IMR-90 (cell line): ENCODE results near the gene IGFBP1. TPM values are rescaled to one million over a fixed set of nuclear protein-coding genes. Genes with fewer than 3 reads are reported as not detected.

ENCODE experiments used
- ATAC-seq: fragments of 200-7000 bp; cut with Tn5 transposase; 2 replicates; pipeline ENCODE4 v1.9.1; 2020; ENCODE audit warnings: low read depth, mild to moderate bottlenecking, moderate library complexity
- BruUV-seq: library from RNA; stranded (reverse); fragments of 400-500 nt; replicated peaks from 2 replicates; lab custom pipeline; 2021; lab: Mats Ljungman, UMichigan
- CTCF ChIA-PET: fragments of 300-600 bp; formaldehyde crosslinking; extraction: SDS; loops from one replicate; lab custom pipeline; 2021; ENCODE audit warnings: antibody characterized with exemption; lab: Yijun Ruan, JAX
- POLR2A ChIA-PET: fragments of 300-600 bp; sonication (Branson Sonifier 250); formaldehyde crosslinking; loops from one replicate; lab custom pipeline; 2022; ENCODE audit warnings: antibody characterized with exemption; ENCODE audit not compliant: unreplicated experiment; lab: Charles Lee
- DNase-seq: peaks from one replicate; pipeline ENCODE4 v3.0.0; 2013
- H2AFZ ChIP-seq: replicated peaks from 2 replicates; pipeline ENCODE3; 2013; ENCODE audit warnings: low read length, mild to moderate bottlenecking; ENCODE audit not compliant: poor library complexity
- H2AK5ac ChIP-seq: 2 replicates; pipeline ENCODE4 v1.6.1; 2013; ENCODE audit warnings: low read depth, low read length, inconsistent platforms
- H2AK9ac ChIP-seq: replicated peaks from 2 replicates; pipeline ENCODE3; 2013; ENCODE audit warnings: mild to moderate bottlenecking, low read depth, low read length, moderate library complexity; ENCODE audit not compliant: poor library complexity
- H2BK120ac ChIP-seq: 2 replicates; pipeline ENCODE4 v1.6.1; 2013; ENCODE audit warnings: low read depth, low read length, inconsistent platforms
- H2BK15ac ChIP-seq: 3 replicates; pipeline ENCODE4 v1.6.1; 2013; ENCODE audit warnings: low read depth, low read length, inconsistent platforms
- H2BK20ac ChIP-seq: 2 replicates; pipeline ENCODE4 v1.6.1; 2013; ENCODE audit warnings: low read depth, mild to moderate bottlenecking, inconsistent platforms, low read length, moderate library complexity
- H2BK5ac ChIP-seq: 2 replicates; pipeline ENCODE4 v1.6.1; 2013; ENCODE audit warnings: mild to moderate bottlenecking, low read depth, low read length, inconsistent platforms; ENCODE audit not compliant: poor library complexity, severe bottlenecking
- H3K14ac ChIP-seq: replicated peaks from 2 replicates; pipeline ENCODE4 v1.6.1; 2013; ENCODE audit warnings: low read depth, low read length, inconsistent platforms
- H3K18ac ChIP-seq: 2 replicates; pipeline ENCODE4 v1.6.1; 2013; ENCODE audit warnings: low read depth, low read length, control low read depth
- H3K23ac ChIP-seq: 2 replicates; pipeline ENCODE4 v1.6.1; 2013; ENCODE audit warnings: low read depth, low read length, inconsistent platforms
- H3K27ac ChIP-seq: 2 replicates; pipeline ENCODE4 v1.5.1; 2013; ENCODE audit warnings: mild to moderate bottlenecking, control low read depth, low read length; ENCODE audit not compliant: insufficient read depth
- H3K27me3 ChIP-seq: 2 replicates; pipeline ENCODE4 v1.6.1; 2013; ENCODE audit warnings: low read length; ENCODE audit not compliant: control insufficient read depth, insufficient read depth
- H3K36me3 ChIP-seq: 2 replicates; pipeline ENCODE4 v1.6.1; 2013; ENCODE audit warnings: low read length, mixed read lengths; ENCODE audit not compliant: control insufficient read depth, insufficient read depth
- H3K4ac ChIP-seq: 2 replicates; pipeline ENCODE4 v1.6.1; 2013; ENCODE audit warnings: low read depth, low read length, inconsistent platforms
- H3K4me1 ChIP-seq: 2 replicates; pipeline ENCODE4 v1.6.1; 2013; ENCODE audit warnings: low read length, mixed read lengths; ENCODE audit not compliant: control insufficient read depth, insufficient read depth
- H3K4me2 ChIP-seq: 2 replicates; pipeline ENCODE4 v1.6.1; 2013; ENCODE audit warnings: low read depth, mild to moderate bottlenecking, control low read depth, low read length, moderate library complexity
- H3K4me3 ChIP-seq: 2 replicates; pipeline ENCODE4 v1.5.1; 2013; ENCODE audit warnings: low read depth, mild to moderate bottlenecking, control low read depth, low read length, moderate library complexity; ENCODE audit not compliant: insufficient read depth
- H3K56ac ChIP-seq: 2 replicates; pipeline ENCODE4 v1.6.1; 2013; ENCODE audit warnings: low read length, inconsistent platforms; ENCODE audit not compliant: insufficient read depth; ENCODE audit errors: extremely low read depth
- H3K79me1 ChIP-seq, 2 experiments: 2 replicates each; pipeline ENCODE4 v1.6.1; 2013; ENCODE audit warnings: low read length in 2 of 2, inconsistent platforms in 1 of 2, low read depth in 1 of 2
- H3K9ac ChIP-seq: 2 replicates; pipeline ENCODE4 v1.6.1; 2013; ENCODE audit warnings: low read depth, low read length, control low read depth
- H3K9me1 ChIP-seq: 2 replicates; pipeline ENCODE4 v1.6.1; 2013; ENCODE audit warnings: low read length, inconsistent platforms; ENCODE audit not compliant: insufficient read depth
- H3K9me3 ChIP-seq: 2 replicates; pipeline ENCODE4 v1.6.1; 2013; ENCODE audit warnings: low read length; ENCODE audit not compliant: control insufficient read depth, insufficient read depth
- H4K20me1 ChIP-seq: 2 replicates; pipeline ENCODE4 v1.6.1; 2013; ENCODE audit warnings: low read length, inconsistent platforms; ENCODE audit not compliant: insufficient read depth
- H4K5ac ChIP-seq: 2 replicates; pipeline ENCODE4 v1.6.1; 2013; ENCODE audit warnings: mild to moderate bottlenecking, low read depth, low read length, control low read depth
- H4K8ac ChIP-seq, 2 experiments: 2 replicates each; pipeline ENCODE4 v1.6.1; 2013; ENCODE audit warnings: low read depth in 2 of 2, low read length in 2 of 2, control low read depth in 1 of 2, inconsistent platforms in 1 of 2
- H4K91ac ChIP-seq: 2 replicates; pipeline ENCODE4 v1.6.1; 2013; ENCODE audit warnings: low read depth, low read length, inconsistent platforms; ENCODE audit not compliant: insufficient read depth
- BHLHE40 ChIP-seq: fragments of 150-350 bp; IDR thresholded peaks from 2 replicates; pipeline ENCODE4 v1.6.1; 2016; ENCODE audit warnings: mild to moderate bottlenecking, low read depth, low read length
- CHD1 ChIP-seq: IDR thresholded peaks from 2 replicates; pipeline ENCODE4 v1.6.1; 2012; ENCODE audit warnings: low read depth, low read length, improper control_type of control experiment
- MAFK ChIP-seq: IDR thresholded peaks from 2 replicates; pipeline ENCODE4 v1.6.1; 2012; ENCODE audit warnings: low read depth, low read length, improper control_type of control experiment
- MAZ ChIP-seq: IDR thresholded peaks from 2 replicates; pipeline ENCODE4 v1.6.1; 2012; ENCODE audit warnings: low read depth, mild to moderate bottlenecking, low read length, improper control_type of control experiment, moderate library complexity, borderline replicate concordance
- MXI1 ChIP-seq: IDR thresholded peaks from 2 replicates; pipeline ENCODE4 v1.6.1; 2012; ENCODE audit warnings: low read depth, mild to moderate bottlenecking, low read length, moderate library complexity, borderline replicate concordance
- NFE2L2 ChIP-seq: fragments of 150-350 bp; IDR thresholded peaks from 2 replicates; pipeline ENCODE4 v1.6.1; 2016; ENCODE audit warnings: low read depth, mild to moderate bottlenecking, low read length
- RAD21 ChIP-seq: IDR thresholded peaks from 2 replicates; pipeline ENCODE4 v1.6.1; 2012; ENCODE audit warnings: low read length, improper control_type of control experiment
- RFX5 ChIP-seq: IDR thresholded peaks from 2 replicates; pipeline ENCODE4 v1.8.0; 2012; ENCODE audit warnings: low read depth, mild to moderate bottlenecking, low read length, moderate library complexity
- SMC3 ChIP-seq: fragments of 150-350 bp; IDR thresholded peaks from 2 replicates; pipeline ENCODE4 v1.6.1; 2016; ENCODE audit warnings: low read depth, mild to moderate bottlenecking, antibody characterized with exemption, low read length, moderate library complexity
- WGBS, 2 experiments: methylation state at CpG; one replicate each; pipeline versions ENCODE4 v1.1.5 to v1.1.7; 2013; ENCODE audit warnings: missing lambda C conversion rate in 2 of 2; ENCODE audit not compliant: insufficient read length in 1 of 2; ENCODE audit errors: extremely low coverage in 2 of 2; 5-methylcytosine and 5-hydroxymethylcytosine counted together
- dilution Hi-C: fragments of 300-500 bp; cut with HindIII; formaldehyde crosslinking; loops from one replicate; pipeline ENCODE4 v1.14.3; 2018; ENCODE audit warnings: low sequenced_read_pairs; ENCODE audit not compliant: unreplicated experiment
- in situ Hi-C: fragments of 300-500 bp; cut with MboI; formaldehyde crosslinking; loops from 3 replicates; pipeline ENCODE4 v1.14.3; 2019; ENCODE audit warnings: low sequenced_read_pairs, inconsistent platforms, mixed read lengths
- intact Hi-C: fragments of 100-400 bp; cut with micrococcal nuclease; formaldehyde crosslinking; loops from 2 replicates; pipeline ENCODE4 v1.10.0; 2022
- polyA plus RNA-seq, 3 experiments: library from polyadenylated mRNA; depleted of rRNA; stranded (reverse); fragments of >200 nt; gene quantifications; 2 replicates each; pipeline ENCODE4 v1.2.3, GENCODE V29; 2012; ENCODE audit warnings: low replicate concordance in 1 of 3
- total RNA-seq: library from RNA; depleted of rRNA; stranded (reverse); fragments of >200 nt; gene quantifications from 2 replicates; pipeline ENCODE4 v1.2.3, GENCODE V29; 2012
- TF ChIP-seq, protein P1 (sequence below): conservative IDR thresholded peaks from 2 replicates; pipeline ENCODE4 v1.5.1; 2012; ENCODE audit warnings: mild to moderate bottlenecking, low read depth, low read length, improper control_type of control experiment
- TF ChIP-seq, protein P2 (sequence below): fragments of 150-350 bp; IDR thresholded peaks from 2 replicates; pipeline ENCODE4 v1.6.1; 2016; ENCODE audit warnings: low read depth, mild to moderate bottlenecking, low read length, moderate library complexity, borderline replicate concordance

IGFBP1 gene
- total and polyA plus RNA-seq, 2 of the 4 experiments (the other 2 are of a cell fraction): not detected

DNA sequence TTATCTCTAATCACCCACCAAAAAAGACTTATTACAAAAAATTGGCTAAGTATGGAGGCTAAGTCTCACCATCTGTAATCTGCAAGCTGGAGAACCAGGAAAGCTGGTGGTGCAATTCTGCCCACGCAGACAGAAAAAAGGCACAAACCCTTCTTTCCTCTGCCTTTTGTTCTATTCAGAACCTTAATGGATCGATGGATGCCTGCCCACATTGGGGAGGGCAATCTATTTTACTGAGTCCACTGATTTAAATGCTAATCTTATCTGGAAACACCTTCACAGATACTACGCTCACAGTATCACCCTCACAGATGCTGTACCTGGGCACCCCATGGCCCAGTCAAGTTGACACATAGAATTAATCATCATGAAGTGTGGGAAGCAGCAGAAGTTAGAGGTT is 22.6 kb downstream of the IGFBP1 start:
- H3K27ac ChIP-seq: no peak overlapping the region
- intact Hi-C loops (no loop called here), in situ Hi-C loops (loop anchor here (25.0 kb wide), 1 partner anchor 1026 kb away; no protein-coding TSS in a partner anchor)

More for the DNA sequence above, 22.6 kb downstream of the IGFBP1 start:
- no peak for TF ChIP-seq SMC3
- TF ChIP-seq MXI1: no peak
- no peak for TF ChIP-seq CHD1
- TF ChIP-seq BHLHE40: no peak
- TF ChIP-seq MAZ: no peak
- TF ChIP-seq, protein P1, sequence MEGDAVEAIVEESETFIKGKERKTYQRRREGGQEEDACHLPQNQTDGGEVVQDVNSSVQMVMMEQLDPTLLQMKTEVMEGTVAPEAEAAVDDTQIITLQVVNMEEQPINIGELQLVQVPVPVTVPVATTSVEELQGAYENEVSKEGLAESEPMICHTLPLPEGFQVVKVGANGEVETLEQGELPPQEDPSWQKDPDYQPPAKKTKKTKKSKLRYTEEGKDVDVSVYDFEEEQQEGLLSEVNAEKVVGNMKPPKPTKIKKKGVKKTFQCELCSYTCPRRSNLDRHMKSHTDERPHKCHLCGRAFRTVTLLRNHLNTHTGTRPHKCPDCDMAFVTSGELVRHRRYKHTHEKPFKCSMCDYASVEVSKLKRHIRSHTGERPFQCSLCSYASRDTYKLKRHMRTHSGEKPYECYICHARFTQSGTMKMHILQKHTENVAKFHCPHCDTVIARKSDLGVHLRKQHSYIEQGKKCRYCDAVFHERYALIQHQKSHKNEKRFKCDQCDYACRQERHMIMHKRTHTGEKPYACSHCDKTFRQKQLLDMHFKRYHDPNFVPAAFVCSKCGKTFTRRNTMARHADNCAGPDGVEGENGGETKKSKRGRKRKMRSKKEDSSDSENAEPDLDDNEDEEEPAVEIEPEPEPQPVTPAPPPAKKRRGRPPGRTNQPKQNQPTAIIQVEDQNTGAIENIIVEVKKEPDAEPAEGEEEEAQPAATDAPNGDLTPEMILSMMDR: no peak
- TF ChIP-seq, protein P2, sequence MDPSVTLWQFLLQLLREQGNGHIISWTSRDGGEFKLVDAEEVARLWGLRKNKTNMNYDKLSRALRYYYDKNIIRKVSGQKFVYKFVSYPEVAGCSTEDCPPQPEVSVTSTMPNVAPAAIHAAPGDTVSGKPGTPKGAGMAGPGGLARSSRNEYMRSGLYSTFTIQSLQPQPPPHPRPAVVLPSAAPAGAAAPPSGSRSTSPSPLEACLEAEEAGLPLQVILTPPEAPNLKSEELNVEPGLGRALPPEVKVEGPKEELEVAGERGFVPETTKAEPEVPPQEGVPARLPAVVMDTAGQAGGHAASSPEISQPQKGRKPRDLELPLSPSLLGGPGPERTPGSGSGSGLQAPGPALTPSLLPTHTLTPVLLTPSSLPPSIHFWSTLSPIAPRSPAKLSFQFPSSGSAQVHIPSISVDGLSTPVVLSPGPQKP: no peak
- TF ChIP-seq NFE2L2: no peak
- TF ChIP-seq MAFK: no peak
- no peak for TF ChIP-seq RAD21
- TF ChIP-seq RFX5: no peak
- Histone ChIP-seq H2AFZ (no peak overlapping the region), H3K18ac (no peak overlapping the region), H3K27me3 (no peaks in the 10 kb centered on the region; the same call in 1 of the 2 replicates), H2BK120ac (no peak overlapping the region), H3K9me3 (no peaks in the 10 kb centered on the region), H3K56ac (no peak overlapping the region), H2BK5ac (no peak overlapping the region), H3K79me1 (no peaks in the 10 kb centered on the region), H4K8ac (no peak overlapping the region), H2BK20ac (no peak overlapping the region), H3K9ac (no peak overlapping the region), H3K9me1 (peaks cover 10% of the 10 kb centered on the region; the same call in 1 of the 2 replicates), H3K36me3 (peaks cover 27% of the 10 kb centered on the region), H4K5ac (no peak overlapping the region), H3K4me2 (no peak overlapping the region), H4K20me1 (peaks cover 4% of the 10 kb centered on the region), H2BK15ac (no peak overlapping the region), H3K14ac (no peak overlapping the region), H4K91ac (no peak overlapping the region), H2AK5ac (no peak overlapping the region), H2AK9ac (no peak overlapping the region), H3K4me3 (no peak overlapping the region), H3K23ac (no peak overlapping the region), H3K4ac (no peak overlapping the region), H3K4me1 (no peaks in the 10 kb centered on the region)
- WGBS, 2 experiments: 100% methylated on average over 2 of the region's 3 CpGs; no CpG with 5 or more reads in 1 of the 2 experiments
- POLR2A ChIA-PET: no interaction called here
- dilution Hi-C loops: no loop called here
- ATAC-seq (no peak), DNase-seq (no peak)
- no TSS peak for BruUV-seq
- CTCF ChIA-PET: no interaction called here
